Measurements from ENCODE around the gene CDK2. TPM values are rescaled to one million over a fixed set of nuclear protein-coding genes. Genes with fewer than 3 reads are reported as not detected.
A peak's percentile ranks its signal among the peaks of the same experiment; 100 is the strongest.

Gene CDK2
- total RNA-seq, 2 experiments from 2014 or later: 15.8 to 16.0 TPM

DNA sequence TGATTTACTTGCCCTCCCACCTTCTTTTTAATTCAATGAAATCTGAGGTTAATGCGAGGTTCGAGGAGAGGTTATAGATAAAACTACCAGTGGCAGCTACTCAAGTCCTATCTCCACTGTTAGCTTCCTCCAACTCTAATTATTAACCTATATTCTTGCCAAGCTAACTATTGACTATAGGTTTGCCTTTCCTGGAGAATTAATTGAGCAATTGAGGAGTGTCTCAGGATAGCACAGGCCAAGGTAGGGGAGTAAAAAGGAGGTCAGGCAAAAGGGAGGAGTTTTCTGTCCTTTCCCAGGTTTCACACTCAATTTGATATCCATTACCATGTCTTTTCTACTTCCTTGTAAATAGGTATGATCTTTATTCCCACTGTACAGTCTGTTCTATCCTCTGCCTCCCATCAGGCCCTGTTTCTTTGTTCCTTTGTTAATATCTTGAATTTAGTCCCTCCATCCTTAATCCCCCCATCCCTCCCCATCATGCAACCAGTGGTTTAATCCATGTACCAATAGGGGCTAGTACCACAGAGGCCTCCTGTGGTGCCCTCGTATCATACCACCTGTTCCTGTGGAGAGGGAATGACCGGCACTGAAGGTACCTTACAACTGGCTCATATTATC is 26.7 kb downstream of the CDK2 start:
- H3K36me3 Mint-ChIP-seq (ENCODE audit: low read depth): peaks cover 59% of the 10 kb centered on the region

DNA sequence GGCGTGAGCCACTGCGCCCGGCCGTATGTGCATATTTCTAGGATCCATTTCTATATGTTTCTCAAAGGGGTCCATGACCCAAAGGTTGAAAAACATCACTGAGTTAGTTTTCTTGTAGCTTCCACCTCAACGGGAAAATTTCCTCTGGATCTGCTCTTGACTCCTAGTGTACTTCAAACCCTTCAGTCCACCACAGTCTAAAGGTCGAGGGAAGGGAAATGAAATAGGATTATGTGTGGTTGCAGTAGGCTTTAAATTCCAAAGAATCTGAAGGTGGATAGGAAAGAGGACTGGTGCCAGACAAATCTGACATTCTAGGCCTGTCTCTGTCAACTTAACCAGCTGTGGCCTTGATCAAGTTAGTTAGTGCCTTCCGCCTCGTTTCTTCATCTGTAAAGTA is 28.7 kb downstream of the CDK2 start:
- Histone ChIP-seq H3K4me1 (ENCODE audit: insufficient read depth, low read length) (peaks cover 17% of the 10 kb centered on the region), H3K4me3 (ENCODE audit: low read length) (no peak overlapping the region), H3K36me3 (ENCODE audit: insufficient read depth, low read length) (peaks cover 43% of the 10 kb centered on the region), H3K9me3 (ENCODE audit: control insufficient read depth in 1 of 2, insufficient read depth in 1 of 2, low read length in 2 of 2) (no peaks in the 10 kb centered on the region), H3K27ac (ENCODE audit: low read depth in 1 of 2, low read length in 2 of 2) (no peak overlapping the region), H3K27me3 (ENCODE audit: control insufficient read depth in 1 of 2, insufficient read depth in 2 of 2, low read length in 2 of 2) (peaks cover 5 to 12% of the 10 kb centered on the region in 2 experiments)
- Mint-ChIP-seq H3K27ac (no peak overlapping the region), H3K36me3 (ENCODE audit: low read depth) (peaks cover 40% of the 10 kb centered on the region), H3K4me3 (no peak overlapping the region), H3K27me3 (peaks cover 20% of the 10 kb centered on the region), H3K4me1 (ENCODE audit: low read depth) (peaks cover 23% of the 10 kb centered on the region), H3K9me3 (no peaks in the 10 kb centered on the region)
- no peak for ATAC-seq (ENCODE audit: poor library complexity)
- TF ChIP-seq, protein P1, sequence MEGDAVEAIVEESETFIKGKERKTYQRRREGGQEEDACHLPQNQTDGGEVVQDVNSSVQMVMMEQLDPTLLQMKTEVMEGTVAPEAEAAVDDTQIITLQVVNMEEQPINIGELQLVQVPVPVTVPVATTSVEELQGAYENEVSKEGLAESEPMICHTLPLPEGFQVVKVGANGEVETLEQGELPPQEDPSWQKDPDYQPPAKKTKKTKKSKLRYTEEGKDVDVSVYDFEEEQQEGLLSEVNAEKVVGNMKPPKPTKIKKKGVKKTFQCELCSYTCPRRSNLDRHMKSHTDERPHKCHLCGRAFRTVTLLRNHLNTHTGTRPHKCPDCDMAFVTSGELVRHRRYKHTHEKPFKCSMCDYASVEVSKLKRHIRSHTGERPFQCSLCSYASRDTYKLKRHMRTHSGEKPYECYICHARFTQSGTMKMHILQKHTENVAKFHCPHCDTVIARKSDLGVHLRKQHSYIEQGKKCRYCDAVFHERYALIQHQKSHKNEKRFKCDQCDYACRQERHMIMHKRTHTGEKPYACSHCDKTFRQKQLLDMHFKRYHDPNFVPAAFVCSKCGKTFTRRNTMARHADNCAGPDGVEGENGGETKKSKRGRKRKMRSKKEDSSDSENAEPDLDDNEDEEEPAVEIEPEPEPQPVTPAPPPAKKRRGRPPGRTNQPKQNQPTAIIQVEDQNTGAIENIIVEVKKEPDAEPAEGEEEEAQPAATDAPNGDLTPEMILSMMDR (IDR thresholded peaks at IDR 0.05): no peak
- CTCF ChIA-PET: interaction anchor here (0.6 to 2.5 kb wide), 22 partner anchors 7 to 257 kb away, joined by 3 to 20 read pairs (median 6); partner anchors contain the start of genes ERBB3, RAB5B and ZC3H10
- no peak for DNase-seq
- intact Hi-C loops (cut with DNase I, micrococcal nuclease): no loop called here
- POLR2A ChIA-PET: interaction anchor here (0.6 to 2.9 kb wide), 8 partner anchors 11 to 194 kb away, joined by 3 to 22 read pairs (median 5); partner anchors contain the start of genes RAB5B and SMARCC2

More for the DNA sequence above, 26.7 kb downstream of the CDK2 start:
- Histone ChIP-seq H3K36me3 (ENCODE audit: insufficient read depth, low read length) (peaks cover 57% of the 10 kb centered on the region), H3K27me3 (ENCODE audit: control insufficient read depth in 1 of 2, insufficient read depth in 2 of 2, low read length in 2 of 2) (peaks cover 5 to 12% of the 10 kb centered on the region in 2 experiments), H3K4me3 (ENCODE audit: low read length) (no peak overlapping the region), H3K27ac (ENCODE audit: low read depth in 1 of 2, low read length in 2 of 2) (no peak overlapping the region), H3K9me3 (ENCODE audit: control insufficient read depth in 1 of 2, insufficient read depth in 1 of 2, low read length in 2 of 2) (no peaks in the 10 kb centered on the region), H3K4me1 (ENCODE audit: insufficient read depth, low read length) (peaks cover 17% of the 10 kb centered on the region)
- intact Hi-C loops (cut with DNase I, micrococcal nuclease): no loop called here
- H3K4me3 Mint-ChIP-seq: no peak overlapping the region
- POLR2A ChIA-PET: no interaction called here
- ATAC-seq (ENCODE audit: poor library complexity): no peak
- TF ChIP-seq, protein P1 (IDR thresholded peaks at IDR 0.05): no peak
- no peak for DNase-seq
- CTCF ChIA-PET: no interaction called here
- no peaks in the 10 kb centered on the region for H3K9me3 Mint-ChIP-seq
- peaks cover 20% of the 10 kb centered on the region for H3K27me3 Mint-ChIP-seq
- H3K4me1 Mint-ChIP-seq (ENCODE audit: low read depth): peaks cover 18% of the 10 kb centered on the region
- no peak overlapping the region for H3K27ac Mint-ChIP-seq

- no peak overlapping the region for H3K27ac Mint-ChIP-seq
- H3K36me3 ChIP-seq (ENCODE audit: insufficient read depth, low read length): peaks cover 34% of the 10 kb centered on the region
- peaks cover 23% of the 10 kb centered on the region for H3K4me1 Mint-ChIP-seq (ENCODE audit: low read depth)
- H3K9me3 ChIP-seq (ENCODE audit: control insufficient read depth in 1 of 2, insufficient read depth in 1 of 2, low read length in 2 of 2): no peaks in the 10 kb centered on the region
- peak overlapping the region; percentile 21 for H3K4me3 Mint-ChIP-seq
- DNase-seq: peak; percentile 41 to 86 (median 52)
- H3K36me3 Mint-ChIP-seq (ENCODE audit: low read depth): peaks cover 31% of the 10 kb centered on the region
- CTCF ChIA-PET: interaction anchor here (0.6 to 2.5 kb wide), 28 partner anchors 8 to 257 kb away, joined by 3 to 20 read pairs (median 4); partner anchors contain the start of genes ERBB3, RAB5B, SMARCC2 and ZC3H10
- TF ChIP-seq, protein P1 (IDR thresholded peaks at IDR 0.05): peak; percentile 81
- H3K9me3 Mint-ChIP-seq: no peaks in the 10 kb centered on the region
- peak; percentile 82 for ATAC-seq (ENCODE audit: poor library complexity)
- POLR2A ChIA-PET: interaction anchor here (0.6 to 2.9 kb wide), 13 partner anchors 10 to 252 kb away, joined by 3 to 22 read pairs (median 4); partner anchors contain the start of genes RAB5B, SMARCC2 and ZC3H10
- H3K27ac ChIP-seq (ENCODE audit: low read depth in 1 of 2, low read length in 2 of 2): no peak overlapping the region
- peaks cover 17% of the 10 kb centered on the region for H3K4me1 ChIP-seq (ENCODE audit: insufficient read depth, low read length)
- peaks cover 20% of the 10 kb centered on the region for H3K27me3 Mint-ChIP-seq
- intact Hi-C loops (cut with DNase I, micrococcal nuclease): loop anchor here (1.0 to 2.0 kb wide), 3 partner anchors 33 to 45 kb away; partner anchors contain the start of gene RPS26 (in 2 of the 2)
- peak overlapping the region; percentile 43 for H3K4me3 ChIP-seq (ENCODE audit: low read length)
- peaks cover 5 to 12% of the 10 kb centered on the region in 2 experiments for H3K27me3 ChIP-seq (ENCODE audit: control insufficient read depth in 1 of 2, insufficient read depth in 2 of 2, low read length in 2 of 2)
These were observed 29.6 kb downstream of the CDK2 start for GRCh38 chr12:55996201-55996714.

All from CD4-positive, alpha-beta T cell (primary cell).